Astrocyte (in vitro differentiated cells and primary cell): ENCODE data around the gene SMAP2. TPM values are rescaled to one million over a fixed set of nuclear protein-coding genes. Genes with fewer than 3 reads are reported as not detected.

Experiments
- DNase-seq: peaks from one replicate; pipeline ENCODE4 v3.0.0-alpha.2; 2010; ENCODE audit warnings: low read depth
- FAIRE-seq: peaks from 2 replicates; lab custom pipeline; 2011; peaks lifted over from hg19 to GRCh38; lab: Jason Lieb, UNC
- H2AFZ ChIP-seq: 2 replicates; pipeline ENCODE4 v1.6.0; 2012; ENCODE audit warnings: low read depth, low read length, inconsistent platforms
- H3K27ac ChIP-seq: 2 replicates; pipeline ENCODE4 v1.5.1; 2011; ENCODE audit warnings: low read depth, low read length, inconsistent platforms
- H3K27me3 ChIP-seq: 2 replicates; pipeline ENCODE4 v1.6.0; 2011; ENCODE audit warnings: low read length, inconsistent platforms; ENCODE audit not compliant: insufficient read depth
- H3K36me3 ChIP-seq: 2 replicates; pipeline ENCODE4 v1.5.1; 2011; ENCODE audit warnings: low read length, inconsistent platforms; ENCODE audit not compliant: insufficient read depth
- H3K4me1 ChIP-seq: 2 replicates; pipeline ENCODE4 v1.5.1; 2011; ENCODE audit warnings: low read length, inconsistent platforms; ENCODE audit not compliant: insufficient read depth
- H3K4me2 ChIP-seq: 2 replicates; pipeline ENCODE4 v1.6.0; 2012; ENCODE audit warnings: low read length, inconsistent platforms
- H3K4me3 ChIP-seq: 2 replicates; pipeline ENCODE4 v1.5.1; 2011; ENCODE audit warnings: low read depth, mild to moderate bottlenecking, low read length, inconsistent platforms; ENCODE audit not compliant: insufficient read depth
- H3K79me2 ChIP-seq: 2 replicates; pipeline ENCODE4 v1.6.0; 2012; ENCODE audit warnings: mild to moderate bottlenecking, low read length, inconsistent platforms; ENCODE audit not compliant: insufficient read depth
- H3K9ac ChIP-seq: 2 replicates; pipeline ENCODE4 v1.6.0; 2012; ENCODE audit warnings: mild to moderate bottlenecking, low read length, inconsistent platforms
- H3K9me3 ChIP-seq: 2 replicates; pipeline ENCODE4 v1.5.1; 2012; ENCODE audit warnings: low read depth, mild to moderate bottlenecking, low read length, inconsistent platforms; ENCODE audit not compliant: insufficient read depth
- H4K20me1 ChIP-seq: 2 replicates; pipeline ENCODE4 v1.6.0; 2012; ENCODE audit warnings: low read length, inconsistent platforms; ENCODE audit not compliant: insufficient read depth
- H3K27ac Mint-ChIP-seq: one replicate; pipeline ENCODE4 v1.8.0; 2021; ENCODE audit warnings: mild to moderate bottlenecking, mixed read lengths; ENCODE audit not compliant: unreplicated experiment
- H3K27me3 Mint-ChIP-seq: one replicate; pipeline ENCODE4 v1.8.0; 2021; ENCODE audit warnings: low read depth, mixed read lengths; ENCODE audit not compliant: unreplicated experiment
- H3K36me3 Mint-ChIP-seq: one replicate; pipeline ENCODE4 v1.8.0; 2021; ENCODE audit warnings: low read depth, mixed read lengths; ENCODE audit not compliant: unreplicated experiment
- H3K4me1 Mint-ChIP-seq: one replicate; pipeline ENCODE4 v1.8.0; 2021; ENCODE audit warnings: low read depth, mixed read lengths; ENCODE audit not compliant: unreplicated experiment
- H3K4me3 Mint-ChIP-seq: one replicate; pipeline ENCODE4 v1.8.0; 2021; ENCODE audit warnings: mild to moderate bottlenecking, moderate library complexity, mixed read lengths; ENCODE audit not compliant: unreplicated experiment
- H3K9me3 Mint-ChIP-seq: one replicate; pipeline ENCODE4 v1.8.0; 2021; ENCODE audit warnings: mild to moderate bottlenecking, mixed read lengths; ENCODE audit not compliant: unreplicated experiment
- CTCF ChIP-seq: IDR thresholded peaks from 2 replicates; pipeline ENCODE4 v1.5.1; 2011; ENCODE audit warnings: low read depth, mild to moderate bottlenecking, inconsistent platforms, low read length, moderate library complexity; ENCODE audit not compliant: insufficient read depth
- EZH2 ChIP-seq: IDR thresholded peaks from 2 replicates; pipeline ENCODE4 v1.6.1; 2012; ENCODE audit warnings: mild to moderate bottlenecking, low read length, inconsistent platforms; ENCODE audit not compliant: insufficient read depth
- total RNA-seq: library from RNA; stranded (reverse); gene quantifications from 2 replicates; pipeline ENCODE4 v1.2.1, GENCODE V29; 2021

SMAP2 gene
- total RNA-seq, 1 donor from 2014 or later, result 16.8 TPM

DNA sequence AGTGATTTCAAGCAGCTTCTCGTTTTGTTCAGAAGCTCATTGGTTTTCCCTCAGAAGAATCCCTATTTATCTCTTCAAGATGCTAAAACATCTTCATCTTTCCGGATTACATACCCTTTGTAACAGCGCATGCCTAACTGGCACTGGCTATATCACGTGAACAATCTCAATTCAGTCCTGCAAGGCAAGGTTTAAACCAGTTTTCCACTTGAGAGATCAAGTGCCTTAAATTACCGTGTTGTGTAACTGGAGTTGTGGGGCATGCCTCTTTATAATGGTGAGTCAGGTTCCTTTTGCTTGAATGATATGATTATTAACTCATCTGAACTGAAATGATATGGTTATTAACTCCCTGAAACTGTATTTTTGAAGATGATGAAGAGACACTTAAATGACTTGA lies 65.7 kb downstream of the SMAP2 start:
- Histone ChIP-seq H3K36me3 (no peaks in the 10 kb centered on the region), H4K20me1 (no peaks in the 10 kb centered on the region), H3K4me2 (no peak overlapping the region), H3K9me3 (no peaks in the 10 kb centered on the region), H3K27ac (no peak overlapping the region), H3K79me2 (no peaks in the 10 kb centered on the region), H3K9ac (no peak overlapping the region), H3K4me3 (no peak overlapping the region), H3K4me1 (peaks cover 14% of the 10 kb centered on the region), H2AFZ (no peak overlapping the region), H3K27me3 (no peaks in the 10 kb centered on the region)
- Mint-ChIP-seq H3K4me1 (no peaks in the 10 kb centered on the region), H3K36me3 (peaks cover 2% of the 10 kb centered on the region), H3K27me3 (no peaks in the 10 kb centered on the region), H3K27ac (no peak overlapping the region), H3K9me3 (no peaks in the 10 kb centered on the region), H3K4me3 (no peak overlapping the region)
- FAIRE-seq (no peak), DNase-seq (no peak)
- TF ChIP-seq CTCF (no peak), EZH2 (no peak)

GRCh38 chr1:40449684-40450494 lies 76.4 kb downstream of the SMAP2 start, which contains the start of gene ZFP69B:
ZFP69B (plus strand) TSS chr1:40450476; CDS start chr1:40450962, 486 bp downstream.
- H3K27ac Mint-ChIP-seq, result peak within 1 kb of the TSS; percentile 89
- no peaks in the 10 kb centered on the region for H3K27me3 ChIP-seq
- no peak for TF ChIP-seq CTCF
- no peak for TF ChIP-seq EZH2
- H3K4me3 Mint-ChIP-seq, result peak within 1 kb of the TSS; percentile 86
- FAIRE-seq (no peak), DNase-seq (peak; percentile 84)
- H3K27me3 Mint-ChIP-seq, result no peaks in the 10 kb centered on the region
- peak within 1 kb of the TSS; percentile 94 for H3K4me2 ChIP-seq
- H3K9me3 Mint-ChIP-seq, result peaks cover 37% of the 10 kb centered on the region
- H3K9me3 ChIP-seq, result peaks cover 21% of the 10 kb centered on the region
- peak within 1 kb of the TSS; percentile 78 for H3K4me3 ChIP-seq
- H4K20me1 ChIP-seq, result no peaks in the 10 kb centered on the region
- H2AFZ ChIP-seq, result peak within 1 kb of the TSS; percentile 97
- H3K27ac ChIP-seq, result peak within 1 kb of the TSS; percentile 97
- H3K36me3 ChIP-seq, result peaks cover 4% of the 10 kb centered on the region
- H3K4me1 ChIP-seq, result peaks cover 13% of the 10 kb centered on the region
- H3K9ac ChIP-seq, result peak within 1 kb of the TSS; percentile 89
- peaks cover 35% of the 10 kb centered on the region for H3K36me3 Mint-ChIP-seq
- H3K4me1 Mint-ChIP-seq, result peaks cover 7% of the 10 kb centered on the region
- H3K79me2 ChIP-seq, result peaks cover 24% of the 10 kb centered on the region
